K562 (cell line): ENCODE results near the gene ADTRP. TPM values are rescaled to one million over a fixed set of nuclear protein-coding genes. Genes with fewer than 3 reads are reported as not detected.

Experiments
- ELF2 ChIP-seq: fragments of 250-450 bp; sonication (Bioruptor Pico); IDR thresholded peaks from 2 replicates; pipeline ENCODE4 v1.5.0; 2021; ENCODE audit warnings: mild to moderate bottlenecking
- ELF4 ChIP-seq: fragments of 450-650 bp; formaldehyde crosslinking; IDR thresholded peaks from 2 replicates; pipeline ENCODE4 v1.4.0; 2022; ENCODE audit warnings: missing genetic modification characterization
- HNRNPL ChIP-seq: fragments of 200-400 bp; formaldehyde crosslinking; IDR thresholded peaks from 2 replicates; pipeline ENCODE4 v1.6.1; 2017; ENCODE audit warnings: low read depth, mild to moderate bottlenecking, low read length
- NCOA6 ChIP-seq: fragments of 450-650 bp; IDR thresholded peaks from 2 replicates; pipeline ENCODE4 v1.6.1; 2017; ENCODE audit warnings: mild to moderate bottlenecking
- YY1 ChIP-seq, 3 experiments: IDR thresholded peaks; 2 replicates each; pipeline ENCODE4 v1.6.1; 2011; ENCODE audit warnings: low read length in 2 of 3, mild to moderate bottlenecking in 2 of 3, moderate library complexity in 2 of 3, borderline replicate concordance in 1 of 3, control low read depth in 1 of 3, low read depth in 1 of 3; ENCODE audit not compliant: insufficient read depth in 3 of 3, insufficient replicate concordance in 2 of 3, control insufficient read depth in 1 of 3, insufficient read length in 1 of 3; ENCODE audit errors: extremely low read depth in 1 of 3
- polyA plus RNA-seq, 8 experiments: library from polyadenylated mRNA; depleted of rRNA in 4 of 8; stranded (reverse) in 5 of 8; unstranded in 3 of 8; fragments of >200 nt; fragmentation: Nextera tagmentation in 2 of 8; fragmentation: Illumina TruSeq in 1 of 8; extraction: Ambion mirVana in 2 of 8; extraction: Trizol in 1 of 8; gene quantifications; 2 replicates each; pipeline versions ENCODE4 v1.2.1 to v1.2.3, GENCODE V29; 2011 to 2014; ENCODE audit warnings: inconsistent platforms in 1 of 8, missing spikeins in 1 of 8
- total RNA-seq, 7 experiments: library from RNA; depleted of rRNA in 6 of 7; stranded (reverse); fragments of >200 nt in 6 of 7; fragmentation: Illumina TruSeq in 2 of 7; extraction: Trizol in 2 of 7; gene quantifications; 2 replicates each; pipeline versions ENCODE4 v1.2.1 to v1.2.3, GENCODE V29; 2011 to 2021; ENCODE audit warnings: low replicate concordance in 1 of 7
- TF ChIP-seq, protein P1 (sequence below): IDR thresholded peaks from 2 replicates; pipeline ENCODE4 v1.6.1; 2014; ENCODE audit warnings: antibody characterized with exemption
- TF ChIP-seq, protein P2 (sequence below): sonication (generic); formaldehyde crosslinking; IDR thresholded peaks from 2 replicates; pipeline ENCODE4 v1.8.1; 2023; ENCODE audit warnings: mild to moderate bottlenecking, missing genetic modification reagents, moderate library complexity
- TF ChIP-seq, protein P3 (sequence below): fragments of 250-450 bp; sonication (Bioruptor Pico); IDR thresholded peaks from 2 replicates; pipeline ENCODE4 v1.8.0; 2021; ENCODE audit warnings: mild to moderate bottlenecking, moderate library complexity

The ADTRP gene
- total and polyA plus RNA-seq, 9 of the 15 experiments (the other 6 are each of a cell fraction or from before 2014, with no cell fraction given), result 7.4 to 24.0 (median 13.6) TPM

DNA sequence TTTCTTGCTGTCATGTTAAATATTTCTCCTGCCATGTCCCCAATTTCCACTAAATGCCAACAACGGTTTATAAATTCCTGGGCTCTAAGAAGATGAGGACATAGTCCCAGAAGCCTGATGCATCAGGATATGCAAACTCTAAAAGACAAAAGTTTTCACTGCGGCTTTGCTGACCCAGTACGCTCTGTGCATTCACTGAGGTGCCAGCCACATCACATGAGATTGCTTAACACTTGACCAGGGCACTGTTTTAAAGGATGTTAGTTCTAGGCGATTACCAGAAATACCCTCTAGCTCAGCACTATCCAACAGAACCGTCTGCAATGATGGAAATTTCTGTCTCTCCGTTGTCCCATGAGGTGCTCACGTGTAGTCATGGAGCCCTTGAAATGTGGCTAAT is 19.9 kb upstream of the ADTRP start (continued):
- TF ChIP-seq, protein P1, sequence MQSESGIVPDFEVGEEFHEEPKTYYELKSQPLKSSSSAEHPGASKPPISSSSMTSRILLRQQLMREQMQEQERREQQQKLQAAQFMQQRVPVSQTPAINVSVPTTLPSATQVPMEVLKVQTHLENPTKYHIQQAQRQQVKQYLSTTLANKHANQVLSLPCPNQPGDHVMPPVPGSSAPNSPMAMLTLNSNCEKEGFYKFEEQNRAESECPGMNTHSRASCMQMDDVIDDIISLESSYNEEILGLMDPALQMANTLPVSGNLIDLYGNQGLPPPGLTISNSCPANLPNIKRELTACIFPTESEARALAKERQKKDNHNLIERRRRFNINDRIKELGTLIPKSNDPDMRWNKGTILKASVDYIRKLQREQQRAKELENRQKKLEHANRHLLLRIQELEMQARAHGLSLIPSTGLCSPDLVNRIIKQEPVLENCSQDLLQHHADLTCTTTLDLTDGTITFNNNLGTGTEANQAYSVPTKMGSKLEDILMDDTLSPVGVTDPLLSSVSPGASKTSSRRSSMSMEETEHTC, result no peak
- TF ChIP-seq, protein P2, sequence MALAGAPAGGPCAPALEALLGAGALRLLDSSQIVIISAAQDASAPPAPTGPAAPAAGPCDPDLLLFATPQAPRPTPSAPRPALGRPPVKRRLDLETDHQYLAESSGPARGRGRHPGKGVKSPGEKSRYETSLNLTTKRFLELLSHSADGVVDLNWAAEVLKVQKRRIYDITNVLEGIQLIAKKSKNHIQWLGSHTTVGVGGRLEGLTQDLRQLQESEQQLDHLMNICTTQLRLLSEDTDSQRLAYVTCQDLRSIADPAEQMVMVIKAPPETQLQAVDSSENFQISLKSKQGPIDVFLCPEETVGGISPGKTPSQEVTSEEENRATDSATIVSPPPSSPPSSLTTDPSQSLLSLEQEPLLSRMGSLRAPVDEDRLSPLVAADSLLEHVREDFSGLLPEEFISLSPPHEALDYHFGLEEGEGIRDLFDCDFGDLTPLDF (CRISPR knock-in tag), result no peak
- TF ChIP-seq HNRNPL (no peak), YY1 (IDR thresholded peaks at IDR 0.05; ENCODE audit: borderline replicate concordance in 1 of 3, control insufficient read depth in 1 of 3, extremely low read depth in 1 of 3, insufficient read depth in 3 of 3, insufficient read length in 1 of 3, insufficient replicate concordance in 2 of 3, low read depth in 1 of 3, low read length in 2 of 3) (no peak), ELF2 (CRISPR knock-in tag) (no peak), ELF4 (CRISPR knock-in tag) (no peak), NCOA6 (no peak)
- TF ChIP-seq, protein P3, sequence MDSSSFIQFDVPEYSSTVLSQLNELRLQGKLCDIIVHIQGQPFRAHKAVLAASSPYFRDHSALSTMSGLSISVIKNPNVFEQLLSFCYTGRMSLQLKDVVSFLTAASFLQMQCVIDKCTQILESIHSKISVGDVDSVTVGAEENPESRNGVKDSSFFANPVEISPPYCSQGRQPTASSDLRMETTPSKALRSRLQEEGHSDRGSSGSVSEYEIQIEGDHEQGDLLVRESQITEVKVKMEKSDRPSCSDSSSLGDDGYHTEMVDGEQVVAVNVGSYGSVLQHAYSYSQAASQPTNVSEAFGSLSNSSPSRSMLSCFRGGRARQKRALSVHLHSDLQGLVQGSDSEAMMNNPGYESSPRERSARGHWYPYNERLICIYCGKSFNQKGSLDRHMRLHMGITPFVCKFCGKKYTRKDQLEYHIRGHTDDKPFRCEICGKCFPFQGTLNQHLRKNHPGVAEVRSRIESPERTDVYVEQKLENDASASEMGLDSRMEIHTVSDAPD (CRISPR knock-in tag), result no peak
